Nephron progenitor cell (in vitro differentiated cells): Measurements from ENCODE around the gene PDZRN3.
A peak's percentile ranks its signal among the peaks of the same experiment; 100 is the strongest.

ENCODE experiments used
- DNase-seq: peaks from one replicate; pipeline ENCODE4 v3.0.0; 2021
- H3K27ac Mint-ChIP-seq: 2 replicates; pipeline ENCODE4 v1.8.0; 2021; ENCODE audit warnings: mild to moderate bottlenecking, moderate library complexity, mixed read lengths
- H3K27me3 Mint-ChIP-seq: 2 replicates; pipeline ENCODE4 v1.8.0; 2021; ENCODE audit warnings: mild to moderate bottlenecking, low read depth, mixed read lengths; ENCODE audit not compliant: poor library complexity
- H3K36me3 Mint-ChIP-seq: 2 replicates; pipeline ENCODE4 v1.8.0; 2021; ENCODE audit warnings: low read depth, mixed read lengths
- H3K4me1 Mint-ChIP-seq: 2 replicates; pipeline ENCODE4 v1.8.0; 2021; ENCODE audit warnings: mixed read lengths
- H3K4me3 Mint-ChIP-seq: 2 replicates; pipeline ENCODE4 v1.8.0; 2021; ENCODE audit warnings: mild to moderate bottlenecking, moderate library complexity, mixed read lengths
- H3K9me3 Mint-ChIP-seq: 2 replicates; pipeline ENCODE4 v1.8.0; 2021; ENCODE audit warnings: mild to moderate bottlenecking, moderate library complexity, mixed read lengths
- CTCF ChIP-seq: fragments of 200-600 bp; sonication (generic); IDR thresholded peaks from 2 replicates; pipeline ENCODE4 v1.5.0; 2021; ENCODE audit warnings: antibody characterized with exemption

Gene PDZRN3

GRCh38 chr3:73500321-73500720 is 124.4 kb downstream of the PDZRN3 start:
- no peak overlapping the region for H3K4me3 Mint-ChIP-seq
- no peaks in the 10 kb centered on the region for H3K36me3 Mint-ChIP-seq
- no peak for DNase-seq
- no peaks in the 10 kb centered on the region for H3K9me3 Mint-ChIP-seq
- H3K27ac Mint-ChIP-seq, result no peak overlapping the region
- H3K27me3 Mint-ChIP-seq, result no peaks in the 10 kb centered on the region
- peaks cover 69% of the 10 kb centered on the region for H3K4me1 Mint-ChIP-seq
- no peak for TF ChIP-seq CTCF

- no peak overlapping the region for H3K27ac Mint-ChIP-seq
- H3K4me1 Mint-ChIP-seq, result peaks cover 68% of the 10 kb centered on the region
- no peak for DNase-seq
- no peak overlapping the region for H3K4me3 Mint-ChIP-seq
- no peaks in the 10 kb centered on the region for H3K27me3 Mint-ChIP-seq
- TF ChIP-seq CTCF, result no peak
- H3K9me3 Mint-ChIP-seq, result no peaks in the 10 kb centered on the region
- H3K36me3 Mint-ChIP-seq, result no peaks in the 10 kb centered on the region
Observed at GRCh38 chr3:73499787-73500186, 125.0 kb downstream of the PDZRN3 start.

GRCh38 chr3:73498764-73499622 is 125.7 kb downstream of the PDZRN3 start:
- Mint-ChIP-seq H3K36me3 (no peaks in the 10 kb centered on the region), H3K27me3 (no peaks in the 10 kb centered on the region), H3K4me3 (no peak overlapping the region), H3K27ac (no peak overlapping the region), H3K4me1 (peaks cover 64% of the 10 kb centered on the region), H3K9me3 (no peaks in the 10 kb centered on the region)
- TF ChIP-seq CTCF, result no peak
- no peak for DNase-seq

- Mint-ChIP-seq H3K4me3 (no peak overlapping the region), H3K36me3 (no peaks in the 10 kb centered on the region), H3K27ac (peak overlapping the region; percentile 18), H3K4me1 (peaks cover 52% of the 10 kb centered on the region), H3K9me3 (no peaks in the 10 kb centered on the region), H3K27me3 (peaks cover 3% of the 10 kb centered on the region)
- no peak for TF ChIP-seq CTCF
- DNase-seq, result no peak
Observed at GRCh38 chr3:73497646-73498406, 126.9 kb downstream of the PDZRN3 start.

GRCh38 chr3:73493543-73494308 is 131.0 kb downstream of the PDZRN3 start:
- H3K4me1 Mint-ChIP-seq, result peaks cover 59% of the 10 kb centered on the region
- no peak overlapping the region for H3K27ac Mint-ChIP-seq
- H3K27me3 Mint-ChIP-seq, result peaks cover 3% of the 10 kb centered on the region
- DNase-seq, result no peak
- no peak for TF ChIP-seq CTCF
- no peaks in the 10 kb centered on the region for H3K9me3 Mint-ChIP-seq
- no peak overlapping the region for H3K4me3 Mint-ChIP-seq
- no peaks in the 10 kb centered on the region for H3K36me3 Mint-ChIP-seq
